ENCODE measurements around the gene JOSD2.

- TF ChIP-seq POLR2A (IDR thresholded peaks at IDR 0.05) = no peak
- no peak for TF ChIP-seq CTCF (IDR thresholded peaks at IDR 0.05)
- TF ChIP-seq POLR2AphosphoS5 (IDR thresholded peaks at IDR 0.05) = no peak
- TF ChIP-seq EP300 (IDR thresholded peaks at IDR 0.05; ENCODE audit: low read depth) = no peak
Measured at GRCh38 chr19:50459067-50459456, 51.9 kb downstream of the JOSD2 start.

Data from transverse colon (tissue), 4 donors.